ENCODE results near the gene PVALB.

The PVALB gene

DNA sequence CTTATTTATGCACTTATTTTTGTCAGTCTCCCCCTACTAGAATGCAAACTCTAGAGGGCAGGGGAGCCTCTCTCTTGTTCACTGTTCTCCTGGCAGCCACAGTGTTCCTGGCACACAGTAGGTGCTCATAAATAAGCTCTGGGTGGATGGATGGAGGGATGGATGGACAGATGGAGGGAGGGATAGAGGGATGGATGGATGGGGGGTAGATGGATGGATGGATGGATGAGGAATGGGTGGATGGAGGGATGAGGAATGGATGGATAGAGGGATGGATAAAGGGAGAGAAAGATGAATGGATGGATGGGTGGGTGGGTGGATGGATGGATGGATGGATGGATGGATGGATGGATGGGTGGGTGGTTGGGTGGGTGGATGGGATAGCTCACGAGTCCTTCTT lies 13.5 kb downstream of the PVALB start:
- Histone ChIP-seq H3F3A (ENCODE audit: control insufficient read depth, insufficient read depth) (no peaks in the 10 kb centered on the region), H3K27me3 (ENCODE audit: control insufficient read depth, low read length) (no peaks in the 10 kb centered on the region), H3K36me3 (ENCODE audit: control insufficient read depth, low read length) (no peaks in the 10 kb centered on the region), H3K27ac (ENCODE audit: low read depth, low read length) (no peak overlapping the region), H3K79me2 (ENCODE audit: control insufficient read depth, low read length) (no peaks in the 10 kb centered on the region), H3K4me1 (ENCODE audit: control insufficient read depth, low read length) (no peaks in the 10 kb centered on the region), H4K20me1 (ENCODE audit: control insufficient read depth, insufficient read depth, low read depth, low read length) (no peaks in the 10 kb centered on the region), H3K4me3 (ENCODE audit: low read length) (no peak overlapping the region), H3K9me2 (replicated peaks; ENCODE audit: control insufficient read depth, low read length) (no peaks in the 10 kb centered on the region), H3K9me3 (ENCODE audit: control insufficient read depth, insufficient read depth, low read length) (no peaks in the 10 kb centered on the region), H3K4me2 (ENCODE audit: low read length) (no peak overlapping the region)
- no peak for TF ChIP-seq CTCF (IDR thresholded peaks at IDR 0.05; ENCODE audit: low read depth, low read length, poor library complexity, severe bottlenecking)
- no peak for TF ChIP-seq EZH2phosphoT487 (IDR thresholded peaks at IDR 0.05; ENCODE audit: borderline replicate concordance, low read length)

- no peaks in the 10 kb centered on the region for H3K9me3 ChIP-seq (ENCODE audit: control insufficient read depth, insufficient read depth, low read length)
- H3K79me2 ChIP-seq (ENCODE audit: control insufficient read depth, low read length), result no peaks in the 10 kb centered on the region
- no peaks in the 10 kb centered on the region for H3K9me2 ChIP-seq (replicated peaks; ENCODE audit: control insufficient read depth, low read length)
- no peak for TF ChIP-seq CTCF (IDR thresholded peaks at IDR 0.05; ENCODE audit: low read depth, low read length, poor library complexity, severe bottlenecking)
- no peak for TF ChIP-seq EZH2phosphoT487 (IDR thresholded peaks at IDR 0.05; ENCODE audit: borderline replicate concordance, low read length)
- H3K27me3 ChIP-seq (ENCODE audit: control insufficient read depth, low read length), result peaks cover 10% of the 10 kb centered on the region
- no peak overlapping the region for H3K4me2 ChIP-seq (ENCODE audit: low read length)
- no peaks in the 10 kb centered on the region for H3K4me1 ChIP-seq (ENCODE audit: control insufficient read depth, low read length)
- no peaks in the 10 kb centered on the region for H3K36me3 ChIP-seq (ENCODE audit: control insufficient read depth, low read length)
- no peaks in the 10 kb centered on the region for H4K20me1 ChIP-seq (ENCODE audit: control insufficient read depth, insufficient read depth, low read depth, low read length)
- no peaks in the 10 kb centered on the region for H3F3A ChIP-seq (ENCODE audit: control insufficient read depth, insufficient read depth)
- no peak overlapping the region for H3K4me3 ChIP-seq (ENCODE audit: low read length)
- H3K27ac ChIP-seq (ENCODE audit: low read depth, low read length), result no peak overlapping the region
Measured at GRCh38 chr22:36798674-36799066, 18.2 kb downstream of the PVALB start.

GRCh38 chr22:36797911-36798673 lies 18.7 kb downstream of the PVALB start:
- no peaks in the 10 kb centered on the region for H3F3A ChIP-seq (ENCODE audit: control insufficient read depth, insufficient read depth)
- no peak overlapping the region for H3K27ac ChIP-seq (ENCODE audit: low read depth, low read length)

More at GRCh38 chr22:36797911-36798673, 18.7 kb downstream of the PVALB start:
- H3K9me3 ChIP-seq (ENCODE audit: control insufficient read depth, insufficient read depth, low read length), result no peaks in the 10 kb centered on the region
- no peaks in the 10 kb centered on the region for H3K9me2 ChIP-seq (replicated peaks; ENCODE audit: control insufficient read depth, low read length)
- no peaks in the 10 kb centered on the region for H4K20me1 ChIP-seq (ENCODE audit: control insufficient read depth, insufficient read depth, low read depth, low read length)
- no peak overlapping the region for H3K4me2 ChIP-seq (ENCODE audit: low read length)
- no peaks in the 10 kb centered on the region for H3K36me3 ChIP-seq (ENCODE audit: control insufficient read depth, low read length)
- TF ChIP-seq CTCF (IDR thresholded peaks at IDR 0.05; ENCODE audit: low read depth, low read length, poor library complexity, severe bottlenecking) (no peak), EZH2phosphoT487 (IDR thresholded peaks at IDR 0.05; ENCODE audit: borderline replicate concordance, low read length) (no peak)
- no peak overlapping the region for H3K4me3 ChIP-seq (ENCODE audit: low read length)
- H3K27me3 ChIP-seq (ENCODE audit: control insufficient read depth, low read length), result peaks cover 10% of the 10 kb centered on the region
- H3K4me1 ChIP-seq (ENCODE audit: control insufficient read depth, low read length), result no peaks in the 10 kb centered on the region
- H3K79me2 ChIP-seq (ENCODE audit: control insufficient read depth, low read length), result no peaks in the 10 kb centered on the region
